Measurements from ENCODE around the gene TSTD1.

GRCh38 chr1:161070761-161071160, 32.0 kb upstream of the TSTD1 start:
- TF ChIP-seq POLR2AphosphoS5 (IDR thresholded peaks at IDR 0.05; ENCODE audit: low read depth, low read length) (no peak), POLR2A (IDR thresholded peaks at IDR 0.05; ENCODE audit: low read depth, low read length) (no peak), PAX5 (IDR thresholded peaks at IDR 0.05; ENCODE audit: insufficient read depth, low read length, severe bottlenecking) (no peak), TAF1 (IDR thresholded peaks at IDR 0.05; ENCODE audit: low read depth, low read length) (no peak), POU2F2 (IDR thresholded peaks at IDR 0.05; ENCODE audit: low read depth, low read length) (no peak), SPI1 (IDR thresholded peaks at IDR 0.05; ENCODE audit: low read depth, low read length) (no peak)

All from GM12891 (cell line).